IPS DF 6.9 (cell line): Measurements from ENCODE around the gene KIAA0825.

Source experiments
- DNase-seq: peaks from one replicate; pipeline ENCODE4 v3.0.0-alpha.2; 2013; ENCODE audit warnings: low read depth, low spot score
- H3K27ac ChIP-seq: one replicate; pipeline ENCODE4 v1.5.1; 2013; ENCODE audit warnings: low read length, control low read depth
- H3K27me3 ChIP-seq: 2 replicates; pipeline ENCODE4 v1.6.1; 2013; ENCODE audit warnings: mild to moderate bottlenecking, low read length; ENCODE audit not compliant: control insufficient read depth, insufficient read depth
- H3K36me3 ChIP-seq: 2 replicates; pipeline ENCODE4 v1.6.1; 2013; ENCODE audit warnings: low read length; ENCODE audit not compliant: control insufficient read depth, insufficient read depth
- H3K4me1 ChIP-seq: 2 replicates; pipeline ENCODE4 v1.6.1; 2013; ENCODE audit warnings: low read length; ENCODE audit not compliant: control insufficient read depth, insufficient read depth
- H3K4me3 ChIP-seq: 2 replicates; pipeline ENCODE4 v1.5.1; 2013; ENCODE audit warnings: mild to moderate bottlenecking, low read length
- H3K9me3 ChIP-seq: 2 replicates; pipeline ENCODE4 v1.6.1; 2013; ENCODE audit warnings: low read length, inconsistent platforms; ENCODE audit not compliant: control insufficient read depth, insufficient read depth
- WGBS: extraction: QIAGEN DNeasy Blood & Tissue Kit; methylation state at CpG from one replicate; pipeline ENCODE4 v1.1.7; 2013; ENCODE audit warnings: mixed read lengths, missing lambda C conversion rate; ENCODE audit not compliant: insufficient read length, insufficient coverage; 5-methylcytosine and 5-hydroxymethylcytosine counted together

KIAA0825 gene

DNA sequence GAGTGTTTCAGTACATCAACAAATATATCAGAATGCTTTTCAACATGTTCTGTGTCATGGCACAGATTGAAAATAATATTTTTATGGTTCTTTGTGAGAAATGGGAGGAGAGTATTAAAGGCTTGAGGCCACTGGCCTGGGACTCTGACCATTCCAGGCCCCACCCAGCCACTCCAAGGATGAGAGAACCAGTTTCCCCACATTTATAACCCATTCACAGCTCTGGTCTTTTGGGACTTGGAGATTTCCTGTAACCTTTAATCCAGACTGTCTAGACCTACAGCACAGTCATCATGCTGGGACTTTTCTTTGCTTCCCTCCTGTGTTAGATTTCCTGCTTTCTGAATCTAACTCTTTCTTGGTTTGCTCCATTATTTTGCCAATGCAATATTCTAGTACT is 389.6 kb downstream of the KIAA0825 start:
- Histone ChIP-seq H3K4me1 (no peaks in the 10 kb centered on the region), H3K27ac (no peak overlapping the region), H3K9me3 (no peaks in the 10 kb centered on the region), H3K36me3 (no peaks in the 10 kb centered on the region), H3K27me3 (no peaks in the 10 kb centered on the region), H3K4me3 (no peak overlapping the region)
- no peak for DNase-seq

DNA sequence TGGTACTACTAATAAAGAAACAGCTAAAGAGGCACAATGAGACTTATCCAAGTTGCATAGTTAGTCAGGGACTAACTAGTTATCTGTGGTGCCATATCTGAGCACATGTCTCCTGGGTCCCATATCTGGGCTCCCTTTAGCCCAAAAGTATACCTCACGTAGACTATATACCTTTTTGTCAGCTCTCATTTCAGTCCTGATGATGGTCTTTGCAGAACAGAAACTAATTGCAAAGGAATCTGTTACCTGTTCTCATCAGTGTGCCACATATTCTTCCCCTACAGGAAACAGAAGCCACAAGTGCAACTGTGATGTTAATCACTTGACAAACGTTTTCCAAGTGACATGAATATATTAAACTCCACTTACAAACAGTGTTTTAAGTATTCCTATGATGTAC is 395.2 kb downstream of the KIAA0825 start:
- no peak for DNase-seq
- no peaks in the 10 kb centered on the region; the same call in 1 of the 2 replicates for H3K4me1 ChIP-seq
- no peak overlapping the region for H3K4me3 ChIP-seq
- no peaks in the 10 kb centered on the region for H3K36me3 ChIP-seq
- no peaks in the 10 kb centered on the region for H3K27me3 ChIP-seq
- WGBS: no CpG with 5 or more reads among the region's 2 CpGs
- no peaks in the 10 kb centered on the region for H3K9me3 ChIP-seq
- H3K27ac ChIP-seq: no peak overlapping the region

DNA sequence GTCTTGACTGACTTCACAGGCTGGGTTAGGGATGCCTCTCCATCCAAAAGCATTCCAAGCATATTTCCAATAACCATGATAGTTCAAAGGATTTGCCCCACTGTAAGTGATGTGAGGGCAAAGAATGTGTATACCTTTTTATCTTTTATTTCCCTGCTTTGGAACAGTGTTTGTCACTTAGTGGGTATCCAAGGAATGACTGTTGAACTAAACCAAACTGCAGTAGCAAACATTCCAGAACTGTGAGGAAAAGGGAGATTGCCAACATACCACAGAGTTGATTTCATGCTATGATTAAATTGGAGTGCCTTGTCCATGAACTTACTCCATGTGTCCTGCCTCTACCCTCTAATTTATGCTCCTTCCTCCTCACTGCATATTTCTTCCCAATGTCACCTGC is 400.0 kb downstream of the KIAA0825 start:
- Histone ChIP-seq H3K4me1 (no peaks in the 10 kb centered on the region; the same call in 1 of the 2 replicates), H3K27ac (no peak overlapping the region), H3K36me3 (no peaks in the 10 kb centered on the region), H3K9me3 (no peaks in the 10 kb centered on the region), H3K27me3 (no peaks in the 10 kb centered on the region), H3K4me3 (no peak overlapping the region)
- no peak for DNase-seq

GRCh38 chr5:94217745-94218144 is 400.7 kb downstream of the KIAA0825 start:
- DNase-seq: no peak
- no peak overlapping the region for H3K27ac ChIP-seq
- H3K36me3 ChIP-seq: no peaks in the 10 kb centered on the region
- H3K27me3 ChIP-seq: no peaks in the 10 kb centered on the region
- no peak overlapping the region for H3K4me3 ChIP-seq
- H3K9me3 ChIP-seq: no peaks in the 10 kb centered on the region
- WGBS: no CpG with 5 or more reads among the region's 3 CpGs
- no peaks in the 10 kb centered on the region; the same call in 1 of the 2 replicates for H3K4me1 ChIP-seq

DNA sequence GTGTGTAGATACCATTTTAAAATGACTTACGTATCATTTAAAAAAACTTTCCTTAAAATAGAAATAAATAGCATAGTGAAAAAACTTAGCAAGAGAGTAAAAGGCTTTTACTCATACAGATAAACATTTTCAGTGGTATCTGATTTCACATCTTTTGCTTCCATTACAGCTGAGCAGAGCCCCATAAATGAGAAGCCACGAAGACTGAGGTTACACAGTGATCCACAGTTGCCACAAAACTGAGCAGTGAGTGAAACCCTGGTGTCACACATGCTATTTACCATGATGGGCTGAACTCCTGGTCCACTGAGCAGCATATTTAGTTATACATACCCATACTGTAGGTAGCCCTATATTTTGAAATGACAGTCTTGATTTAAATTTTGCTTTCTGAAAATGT is 401.2 kb downstream of the KIAA0825 start:
- no peak overlapping the region for H3K4me3 ChIP-seq
- no CpG with 5 or more reads among the region's 2 CpGs for whole genome bisulfite sequencing
- no peaks in the 10 kb centered on the region for H3K27me3 ChIP-seq
- DNase-seq: no peak
- no peaks in the 10 kb centered on the region for H3K9me3 ChIP-seq
- no peaks in the 10 kb centered on the region for H3K36me3 ChIP-seq
- no peak overlapping the region for H3K27ac ChIP-seq
- no peaks in the 10 kb centered on the region; the same call in 1 of the 2 replicates for H3K4me1 ChIP-seq

DNA sequence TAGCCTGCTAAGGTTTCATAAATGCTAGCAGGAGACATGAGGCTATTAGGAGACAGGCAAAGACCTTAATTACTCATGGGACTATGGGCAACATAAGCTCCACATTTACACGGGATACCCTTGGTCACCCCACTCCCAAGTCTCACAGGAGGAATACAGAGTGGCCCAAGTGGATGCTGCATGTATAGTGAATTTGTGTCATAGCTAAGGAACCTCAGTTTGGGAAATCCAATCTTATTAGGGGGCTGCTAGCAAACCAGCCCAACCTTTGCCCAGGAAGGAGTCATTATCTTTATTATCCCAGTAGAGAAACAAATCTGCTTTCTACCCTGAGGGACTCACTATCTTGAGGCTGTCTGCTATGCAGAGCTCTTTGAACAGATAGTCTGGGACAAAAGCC is 405.9 kb downstream of the KIAA0825 start:
- Histone ChIP-seq H3K9me3 (no peaks in the 10 kb centered on the region), H3K36me3 (no peaks in the 10 kb centered on the region; the same call in 1 of the 2 replicates), H3K27me3 (no peaks in the 10 kb centered on the region), H3K4me3 (no peak overlapping the region), H3K4me1 (peaks cover 1% of the 10 kb centered on the region; the same call in 1 of the 2 replicates), H3K27ac (no peak overlapping the region)
- no peak for DNase-seq
- no CpG with 5 or more reads among the region's 1 CpG for WGBS

- Histone ChIP-seq H3K27me3 (no peaks in the 10 kb centered on the region), H3K27ac (no peak overlapping the region), H3K4me1 (peaks cover 1% of the 10 kb centered on the region; the same call in 1 of the 2 replicates), H3K4me3 (no peak overlapping the region), H3K9me3 (no peaks in the 10 kb centered on the region), H3K36me3 (no peaks in the 10 kb centered on the region; the same call in 1 of the 2 replicates)
- WGBS: no CpG with 5 or more reads among the region's 8 CpGs
- no peak for DNase-seq
Measured at GRCh38 chr5:94209774-94210355, 408.5 kb downstream of the KIAA0825 start.

DNA sequence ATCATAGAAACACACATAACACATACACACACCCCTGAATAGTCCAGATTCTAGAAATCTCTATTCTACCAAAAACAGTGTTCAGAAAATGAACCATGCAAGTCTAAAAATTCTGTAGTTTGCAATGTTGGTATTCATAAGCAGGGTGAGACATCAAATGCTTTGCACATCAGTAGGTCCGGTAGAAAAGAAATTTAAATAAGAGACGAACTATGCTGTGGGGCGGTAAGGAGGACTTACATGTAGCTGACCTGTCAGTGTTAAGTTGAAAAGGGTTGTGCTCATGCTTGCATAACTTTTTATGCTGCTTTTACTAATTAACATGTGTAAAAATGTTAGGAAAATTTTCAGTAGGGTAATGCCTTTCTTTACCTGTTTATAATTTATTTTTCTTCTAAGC is 409.1 kb downstream of the KIAA0825 start:
- Histone ChIP-seq H3K36me3 (no peaks in the 10 kb centered on the region; the same call in 1 of the 2 replicates), H3K4me1 (peaks cover 1% of the 10 kb centered on the region; the same call in 1 of the 2 replicates), H3K9me3 (no peaks in the 10 kb centered on the region), H3K4me3 (no peak overlapping the region), H3K27me3 (no peaks in the 10 kb centered on the region), H3K27ac (no peak overlapping the region)
- no peak for DNase-seq
- no CpG with 5 or more reads among the region's 3 CpGs for WGBS

DNA sequence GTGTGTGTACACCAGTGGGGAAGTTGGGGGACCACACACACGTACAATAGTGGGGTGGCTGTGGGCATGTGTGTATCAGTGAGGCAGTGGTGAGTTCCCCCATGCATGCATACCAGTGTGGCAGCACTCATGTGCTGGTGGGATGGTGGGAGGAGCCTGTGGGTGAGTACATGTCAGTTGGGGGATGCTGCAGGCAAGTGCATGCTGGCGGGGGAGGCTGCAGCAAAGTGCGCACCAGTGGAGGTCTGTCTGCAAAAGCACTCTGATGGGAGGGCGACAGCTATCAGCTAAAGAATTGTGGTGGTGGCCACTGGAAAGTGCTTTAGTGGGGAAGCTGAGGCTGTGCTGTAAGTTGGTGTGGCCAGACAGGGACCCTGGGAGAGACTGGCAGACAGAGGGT is 418.8 kb downstream of the KIAA0825 start:
- no CpG with 5 or more reads among the region's 4 CpGs for WGBS
- Histone ChIP-seq H3K9me3 (no peaks in the 10 kb centered on the region), H3K36me3 (no peaks in the 10 kb centered on the region), H3K4me1 (peaks cover 11% of the 10 kb centered on the region), H3K27ac (no peak overlapping the region), H3K27me3 (no peaks in the 10 kb centered on the region), H3K4me3 (no peak overlapping the region)
- no peak for DNase-seq

DNA sequence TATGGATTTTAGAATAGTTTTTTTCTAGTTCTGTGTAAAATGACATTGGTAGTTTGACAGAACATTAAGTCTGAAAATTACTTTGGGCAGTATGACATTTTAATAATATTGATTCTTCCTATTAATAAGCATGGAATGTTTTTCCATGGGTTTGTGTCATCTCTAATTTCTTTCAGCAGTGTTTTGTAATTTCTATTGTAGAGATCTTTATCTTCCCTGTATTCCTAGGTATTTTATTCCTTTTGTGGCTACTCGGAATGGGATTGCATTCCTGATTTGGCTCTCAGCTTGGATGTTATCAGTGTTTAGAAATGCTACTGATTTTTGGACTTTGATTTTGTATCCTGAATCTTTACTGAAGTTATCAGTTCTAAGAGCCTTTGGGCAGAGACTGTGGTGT is 420.4 kb downstream of the KIAA0825 start:
- Histone ChIP-seq H3K27ac (no peak overlapping the region), H3K27me3 (no peaks in the 10 kb centered on the region), H3K9me3 (no peaks in the 10 kb centered on the region), H3K4me3 (no peak overlapping the region), H3K4me1 (peaks cover 12% of the 10 kb centered on the region), H3K36me3 (no peaks in the 10 kb centered on the region)
- DNase-seq: no peak
- no CpG with 5 or more reads among the region's 1 CpG for WGBS

GRCh38 chr5:94196953-94197352 is 421.5 kb downstream of the KIAA0825 start:
- H3K27ac ChIP-seq: no peak overlapping the region
- no peak for DNase-seq
- H3K36me3 ChIP-seq: no peaks in the 10 kb centered on the region
- no peaks in the 10 kb centered on the region for H3K9me3 ChIP-seq
- no peak overlapping the region for H3K4me3 ChIP-seq
- WGBS: no CpG with 5 or more reads among the region's 1 CpG
- H3K27me3 ChIP-seq: no peaks in the 10 kb centered on the region
- peaks cover 12% of the 10 kb centered on the region for H3K4me1 ChIP-seq
